ENCODE results near the gene HSPH1. TPM values are rescaled to one million over a fixed set of nuclear protein-coding genes. Genes with fewer than 3 reads are reported as not detected.

Gene HSPH1
- total and polyA plus RNA-seq, 10 of the 15 experiments (the other 5 are each of a cell fraction or from before 2014, with no cell fraction given), result 40.2 to 159 (median 92.6) TPM

GRCh38 chr13:31133621-31134020 lies 28.1 kb downstream of the HSPH1 start:
- ChIA-PET SMC1A (ENCODE audit: uncharacterized antibody, unreplicated experiment) (interaction anchor here (0.6 kb wide), 1 partner anchor 21 kb away, joined by 3 read pairs; no protein-coding TSS in a partner anchor), RAD21 (ENCODE audit: unreplicated experiment) (no interaction called here), POLR2A (no interaction called here), CTCF (no interaction called here)
- ATAC-seq (no peak), FAIRE-seq (no peak), DNase-seq (ENCODE audit: low read depth, low spot score) (no peak)
- Histone ChIP-seq H3K4me1 (ENCODE audit: control insufficient read depth, insufficient read depth, low read length) (no peaks in the 10 kb centered on the region), H4K20me1 (ENCODE audit: control insufficient read depth, insufficient read depth) (no peaks in the 10 kb centered on the region), H3K36me3 (ENCODE audit: control insufficient read depth in 2 of 2, insufficient read depth in 2 of 2, low read length in 1 of 2) (peaks cover 3 to 10% of the 10 kb centered on the region in 2 experiments), H3K27ac (ENCODE audit: control insufficient read depth, insufficient read depth) (no peak overlapping the region), H3K27me3 (replicated peaks in 1 of 2; ENCODE audit: control insufficient read depth in 2 of 2, insufficient read depth in 2 of 2, low read length in 1 of 2) (no peaks in the 10 kb centered on the region), H3K79me2 (ENCODE audit: control insufficient read depth, insufficient read depth, low read length) (no peaks in the 10 kb centered on the region), H3K9me3 (replicated peaks; ENCODE audit: control insufficient read depth, insufficient read depth, low read length) (no peaks in the 10 kb centered on the region), H3K4me2 (ENCODE audit: control insufficient read depth, insufficient read depth) (no peak overlapping the region), H3K9ac (ENCODE audit: control insufficient read depth, insufficient read depth, low read length) (no peak overlapping the region), H3K4me3 (no peak overlapping the region), H2AFZ (ENCODE audit: control insufficient read depth, low read depth, low read length) (no peak overlapping the region)
- BruUV-seq (replicated peaks), result no TSS peak
- WGBS (ENCODE audit: insufficient coverage, insufficient replicate concordance, low lambda C conversion rate, missing lambda C conversion rate), result 94% methylated on average over 5 of the region's 5 CpGs
- intact Hi-C loops (cut with micrococcal nuclease; ENCODE audit: unreplicated experiment), result no loop called here
- in situ Hi-C loops (cut with MboI), result no loop called here
- TF ChIP-seq RB1 (IDR thresholded peaks at IDR 0.05; ENCODE audit: borderline replicate concordance) (no peak), ZNF217 (IDR thresholded peaks at IDR 0.05) (no peak), FOS (IDR thresholded peaks at IDR 0.05; ENCODE audit: borderline replicate concordance, extremely low read depth, insufficient read length) (no peak), POLR2A (IDR thresholded peaks at IDR 0.05; ENCODE audit: low read depth, low read length) (no peak), ZNF687 (IDR thresholded peaks at IDR 0.05) (no peak), SKIL (IDR thresholded peaks at IDR 0.05; ENCODE audit: low read depth, poor library complexity, severe bottlenecking) (no peak), SMC3 (IDR thresholded peaks at IDR 0.05; ENCODE audit: borderline replicate concordance, low read length) (no peak), BHLHE40 (IDR thresholded peaks at IDR 0.05; ENCODE audit: borderline replicate concordance in 1 of 2, low read depth in 2 of 2, low read length in 1 of 2) (no peak), CUX1 (IDR thresholded peaks at IDR 0.05; ENCODE audit: insufficient replicate concordance, low read depth, low read length) (no peak), E2F4 (IDR thresholded peaks at IDR 0.05; ENCODE audit: low read depth, low read length) (no peak), STAT3 (IDR thresholded peaks at IDR 0.05; ENCODE audit: low read depth, low read length) (no peak), ASH2L (IDR thresholded peaks at IDR 0.05; ENCODE audit: borderline replicate concordance, low read depth) (no peak)
